ENCODE measurements around the gene ZCCHC17.

The ZCCHC17 gene, protein sequence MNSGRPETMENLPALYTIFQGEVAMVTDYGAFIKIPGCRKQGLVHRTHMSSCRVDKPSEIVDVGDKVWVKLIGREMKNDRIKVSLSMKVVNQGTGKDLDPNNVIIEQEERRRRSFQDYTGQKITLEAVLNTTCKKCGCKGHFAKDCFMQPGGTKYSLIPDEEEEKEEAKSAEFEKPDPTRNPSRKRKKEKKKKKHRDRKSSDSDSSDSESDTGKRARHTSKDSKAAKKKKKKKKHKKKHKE

DNA sequence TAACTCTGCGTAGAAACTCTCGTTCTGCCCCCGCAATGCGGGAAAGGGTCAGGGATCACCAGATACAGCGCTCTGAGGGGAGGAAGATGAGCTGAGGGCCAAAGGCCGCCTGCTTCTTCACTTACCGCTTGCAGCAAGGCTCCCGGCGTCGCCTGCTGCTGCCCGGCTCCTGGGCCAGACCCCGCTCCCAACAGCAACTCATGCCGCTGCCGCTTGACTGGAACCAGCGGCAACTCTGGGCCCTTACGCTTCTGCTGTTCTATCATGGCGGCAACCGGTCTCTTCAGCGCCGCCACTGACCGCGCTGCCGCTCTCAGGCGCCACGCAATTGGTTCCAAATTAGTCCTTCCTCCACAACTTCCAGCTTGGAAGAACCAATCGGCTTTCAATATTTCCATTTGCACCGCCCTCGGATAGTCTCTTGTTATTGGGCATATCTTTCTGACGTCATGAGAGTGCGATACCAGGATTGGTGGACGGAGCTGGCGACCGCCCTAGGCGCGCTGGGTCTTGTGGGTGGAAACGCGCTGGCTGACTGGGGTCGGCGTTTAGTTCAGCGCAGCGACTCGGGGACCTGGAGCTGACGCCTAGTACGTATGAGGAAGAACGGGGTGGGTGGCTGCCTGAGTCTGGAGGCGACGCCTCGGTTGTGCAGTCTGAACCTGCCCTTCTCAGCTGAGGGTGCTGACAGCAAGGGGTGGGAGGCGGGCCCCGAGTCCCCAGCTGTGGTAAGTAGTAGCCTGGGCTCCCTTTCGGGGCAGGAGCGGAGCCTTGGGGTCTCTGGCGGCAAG lies at the start of gene ZCCHC17, which contains the start of gene SNRNP40:
ZCCHC17 (plus strand) TSS at position 547 of the 791 bp plus-strand sequence. CDS start 13,067 bp downstream, outside the sequence.
SNRNP40 (minus strand) TSS at position 303 of the 791 bp plus-strand sequence; CDS start at position 266, 37 bp downstream.
- peak; percentile 99 for DNase-seq (ENCODE audit: low read depth)

DNA sequence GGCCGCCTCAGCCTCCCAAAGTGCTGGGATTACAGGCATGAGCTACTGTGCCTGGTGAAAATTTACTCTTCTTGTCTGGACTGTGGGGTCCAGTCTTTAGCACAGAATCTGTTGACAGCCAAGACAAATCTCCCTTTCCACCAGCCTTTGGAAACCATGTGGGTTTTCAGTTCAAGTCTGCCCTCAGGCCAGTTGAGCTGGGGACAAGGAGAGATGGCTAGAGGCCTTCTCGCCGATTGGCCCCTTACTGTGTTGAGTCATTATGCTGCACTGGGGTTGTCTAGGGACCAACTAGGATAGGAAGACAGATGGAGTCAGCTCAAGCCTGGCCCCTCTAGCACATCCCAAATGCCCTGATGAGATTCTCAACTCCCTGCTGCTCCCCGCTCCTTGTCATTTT lies 48.6 kb upstream of the ZCCHC17 start:
- no peak for DNase-seq (ENCODE audit: low read depth)
- TF ChIP-seq, protein P1, sequence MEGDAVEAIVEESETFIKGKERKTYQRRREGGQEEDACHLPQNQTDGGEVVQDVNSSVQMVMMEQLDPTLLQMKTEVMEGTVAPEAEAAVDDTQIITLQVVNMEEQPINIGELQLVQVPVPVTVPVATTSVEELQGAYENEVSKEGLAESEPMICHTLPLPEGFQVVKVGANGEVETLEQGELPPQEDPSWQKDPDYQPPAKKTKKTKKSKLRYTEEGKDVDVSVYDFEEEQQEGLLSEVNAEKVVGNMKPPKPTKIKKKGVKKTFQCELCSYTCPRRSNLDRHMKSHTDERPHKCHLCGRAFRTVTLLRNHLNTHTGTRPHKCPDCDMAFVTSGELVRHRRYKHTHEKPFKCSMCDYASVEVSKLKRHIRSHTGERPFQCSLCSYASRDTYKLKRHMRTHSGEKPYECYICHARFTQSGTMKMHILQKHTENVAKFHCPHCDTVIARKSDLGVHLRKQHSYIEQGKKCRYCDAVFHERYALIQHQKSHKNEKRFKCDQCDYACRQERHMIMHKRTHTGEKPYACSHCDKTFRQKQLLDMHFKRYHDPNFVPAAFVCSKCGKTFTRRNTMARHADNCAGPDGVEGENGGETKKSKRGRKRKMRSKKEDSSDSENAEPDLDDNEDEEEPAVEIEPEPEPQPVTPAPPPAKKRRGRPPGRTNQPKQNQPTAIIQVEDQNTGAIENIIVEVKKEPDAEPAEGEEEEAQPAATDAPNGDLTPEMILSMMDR (IDR thresholded peaks at IDR 0.05; ENCODE audit: low read depth, low read length), result no peak
- no peak for TF ChIP-seq POLR2A (IDR thresholded peaks at IDR 0.05; ENCODE audit: extremely low read depth, insufficient read length)
- TF ChIP-seq, protein P2, sequence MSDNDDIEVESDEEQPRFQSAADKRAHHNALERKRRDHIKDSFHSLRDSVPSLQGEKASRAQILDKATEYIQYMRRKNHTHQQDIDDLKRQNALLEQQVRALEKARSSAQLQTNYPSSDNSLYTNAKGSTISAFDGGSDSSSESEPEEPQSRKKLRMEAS (IDR thresholded peaks at IDR 0.05; ENCODE audit: low read depth, low read length), result no peak
- TF ChIP-seq MYC (IDR thresholded peaks at IDR 0.05; ENCODE audit: low read depth, low read length), result no peak

More for the DNA sequence above, at the start of gene ZCCHC17, which contains the start of gene SNRNP40:
- TF ChIP-seq, protein P2 (IDR thresholded peaks at IDR 0.05; ENCODE audit: low read depth, low read length), result no peak
- peak; percentile 70 for TF ChIP-seq POLR2A (IDR thresholded peaks at IDR 0.05; ENCODE audit: extremely low read depth, insufficient read length)
- H3K4me3 ChIP-seq (ENCODE audit: low read depth, low read length), result peak within 1 kb of the TSS; percentile 99

DNA sequence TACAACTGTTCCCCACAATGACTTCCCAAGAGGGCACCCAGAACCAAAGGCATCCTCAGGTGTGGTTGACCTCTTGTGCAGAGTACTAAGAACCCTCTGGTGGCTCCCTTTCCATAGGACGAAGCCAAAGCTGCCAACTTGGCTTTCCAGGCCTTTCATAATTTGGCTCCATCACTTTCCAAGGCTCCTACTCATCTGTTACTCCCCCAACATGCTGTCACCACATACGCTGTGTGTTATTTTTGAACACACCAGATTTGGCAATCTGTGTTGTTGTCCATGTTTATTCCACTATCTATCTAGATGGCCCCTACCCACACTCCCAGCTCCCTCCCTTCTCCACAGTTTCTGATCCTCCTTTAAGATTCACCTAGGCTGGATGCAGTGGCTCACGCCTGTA lies 47.0 kb upstream of the ZCCHC17 start:
- TF ChIP-seq MYC (IDR thresholded peaks at IDR 0.05; ENCODE audit: low read depth, low read length), result no peak
- TF ChIP-seq, protein P1 (IDR thresholded peaks at IDR 0.05; ENCODE audit: low read depth, low read length), result no peak
- TF ChIP-seq, protein P2 (IDR thresholded peaks at IDR 0.05; ENCODE audit: low read depth, low read length), result no peak
- no peak for TF ChIP-seq POLR2A (IDR thresholded peaks at IDR 0.05; ENCODE audit: extremely low read depth, insufficient read length)
- DNase-seq (ENCODE audit: low read depth), result no peak
- H3K4me3 ChIP-seq (ENCODE audit: low read depth, low read length), result no peak overlapping the region

More for the DNA sequence above, 48.6 kb upstream of the ZCCHC17 start:
- H3K4me3 ChIP-seq (ENCODE audit: low read depth, low read length), result no peak overlapping the region

DNA sequence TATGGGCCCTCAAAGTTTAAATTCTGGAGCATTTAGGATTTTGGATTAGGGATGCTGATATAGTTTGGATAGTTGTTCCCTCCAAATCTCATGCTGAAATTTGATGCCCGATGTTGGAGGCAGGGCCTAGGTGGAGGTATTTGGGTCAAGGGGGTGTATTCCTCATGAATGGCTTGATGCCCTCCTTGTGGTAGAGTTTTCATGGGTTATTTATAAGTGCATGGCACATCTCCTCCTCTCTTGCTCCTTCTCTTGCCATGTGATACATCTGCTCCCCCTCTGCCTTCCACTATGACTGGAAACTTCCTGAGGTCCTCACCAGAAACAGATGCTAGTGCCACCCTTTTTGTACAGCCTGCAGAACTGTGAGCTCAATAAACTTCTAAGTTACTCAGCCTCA lies 39.6 kb upstream of the ZCCHC17 start:
- TF ChIP-seq, protein P1 (IDR thresholded peaks at IDR 0.05; ENCODE audit: low read depth, low read length), result no peak
- no peak for TF ChIP-seq POLR2A (IDR thresholded peaks at IDR 0.05; ENCODE audit: extremely low read depth, insufficient read length)
- no peak for TF ChIP-seq MYC (IDR thresholded peaks at IDR 0.05; ENCODE audit: low read depth, low read length)
- TF ChIP-seq, protein P2 (IDR thresholded peaks at IDR 0.05; ENCODE audit: low read depth, low read length), result no peak
- no peak for DNase-seq (ENCODE audit: low read depth)
- no peak overlapping the region for H3K4me3 ChIP-seq (ENCODE audit: low read depth, low read length)

DNA sequence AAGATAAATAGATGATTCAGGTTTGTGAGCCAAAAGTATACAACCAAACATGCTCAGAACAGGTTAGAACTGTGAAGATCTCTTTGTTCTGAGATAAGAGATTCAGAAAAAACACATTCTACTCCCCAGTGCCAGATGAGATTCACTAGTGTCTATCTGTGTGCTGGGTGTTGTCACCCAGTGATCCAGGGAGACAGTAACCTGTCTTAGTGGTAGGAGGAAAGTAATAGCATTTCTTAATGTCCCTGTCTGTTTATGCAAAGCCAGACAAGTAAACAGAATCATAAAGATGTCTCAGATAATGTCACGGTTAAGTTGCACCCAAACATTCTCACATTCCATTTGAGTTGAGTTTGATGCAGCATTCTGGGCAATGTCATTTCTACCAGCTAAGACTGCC lies 38.3 kb upstream of the ZCCHC17 start:
- DNase-seq (ENCODE audit: low read depth), result no peak
- TF ChIP-seq, protein P1 (IDR thresholded peaks at IDR 0.05; ENCODE audit: low read depth, low read length), result no peak
- H3K4me3 ChIP-seq (ENCODE audit: low read depth, low read length), result no peak overlapping the region

DNA sequence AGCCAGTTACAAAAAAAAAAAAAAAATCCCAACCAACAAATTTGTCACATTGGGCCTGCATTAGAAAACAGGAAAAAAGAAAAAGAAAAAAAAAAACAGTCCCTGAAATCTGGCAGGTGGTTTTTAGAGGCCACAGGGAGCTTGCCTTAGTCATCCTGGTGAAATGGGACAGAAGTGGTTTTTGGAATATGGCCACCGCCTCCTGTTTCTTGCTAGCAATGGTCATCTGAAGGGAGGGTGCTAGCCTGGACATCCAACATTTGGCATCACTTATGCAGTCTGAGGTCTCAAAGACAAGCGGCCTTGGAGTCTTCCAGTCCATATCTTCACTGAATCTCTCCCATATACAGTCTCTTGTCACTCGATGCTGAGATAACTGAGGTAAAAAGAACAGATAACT lies 37.1 kb upstream of the ZCCHC17 start:
- TF ChIP-seq, protein P2 (IDR thresholded peaks at IDR 0.05; ENCODE audit: low read depth, low read length), result no peak
- TF ChIP-seq, protein P1 (IDR thresholded peaks at IDR 0.05; ENCODE audit: low read depth, low read length), result no peak
- TF ChIP-seq POLR2A (IDR thresholded peaks at IDR 0.05; ENCODE audit: extremely low read depth, insufficient read length) (no peak), MYC (IDR thresholded peaks at IDR 0.05; ENCODE audit: low read depth, low read length) (no peak)
- H3K4me3 ChIP-seq (ENCODE audit: low read depth, low read length), result no peak overlapping the region
- no peak for DNase-seq (ENCODE audit: low read depth)

All from NB4 (cell line).